ENCODE data around the gene HERC4. TPM values are rescaled to one million over a fixed set of nuclear protein-coding genes. Genes with fewer than 3 reads are reported as not detected.

HERC4 gene
- total and polyA plus RNA-seq, 9 of the 15 experiments (the other 6 are each of a cell fraction or from before 2014, with no cell fraction given), result 12.5 to 33.5 (median 22.8) TPM

DNA sequence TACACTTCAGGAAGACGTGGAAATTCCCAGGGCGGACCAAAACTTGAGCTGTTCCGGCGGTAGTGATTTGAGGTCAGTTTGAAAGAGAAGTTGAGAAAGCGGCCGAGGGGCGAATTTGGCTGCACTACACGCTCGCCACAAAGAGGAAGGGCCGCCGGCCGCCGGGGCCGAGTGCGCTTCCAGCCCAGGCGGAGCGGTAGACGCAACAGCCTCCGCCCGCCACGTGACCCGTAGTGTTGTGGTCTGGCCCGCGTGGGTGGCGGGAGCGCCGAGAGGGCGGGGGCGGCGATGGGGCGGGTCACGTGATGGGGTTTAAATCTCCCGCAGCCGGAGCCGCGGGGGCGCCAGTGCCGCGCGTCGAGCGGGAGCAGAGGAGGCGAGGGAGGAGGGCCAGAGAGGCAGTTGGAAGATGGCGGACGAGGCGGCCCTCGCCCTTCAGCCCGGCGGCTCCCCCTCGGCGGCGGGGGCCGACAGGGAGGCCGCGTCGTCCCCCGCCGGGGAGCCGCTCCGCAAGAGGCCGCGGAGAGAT is 190.7 kb downstream of the HERC4 start, which contains the start of gene SIRT1 (continued):
- TF ChIP-seq TGIF2 (CRISPR knock-in tag; IDR thresholded peaks at IDR 0.05), result no peak; the same call in 1 of the 2 replicates
- no peak for TF ChIP-seq CBX2 (IDR thresholded peaks at IDR 0.05; ENCODE audit: insufficient read depth, low read length, poor library complexity, severe bottlenecking)
- TF ChIP-seq, protein P1, sequence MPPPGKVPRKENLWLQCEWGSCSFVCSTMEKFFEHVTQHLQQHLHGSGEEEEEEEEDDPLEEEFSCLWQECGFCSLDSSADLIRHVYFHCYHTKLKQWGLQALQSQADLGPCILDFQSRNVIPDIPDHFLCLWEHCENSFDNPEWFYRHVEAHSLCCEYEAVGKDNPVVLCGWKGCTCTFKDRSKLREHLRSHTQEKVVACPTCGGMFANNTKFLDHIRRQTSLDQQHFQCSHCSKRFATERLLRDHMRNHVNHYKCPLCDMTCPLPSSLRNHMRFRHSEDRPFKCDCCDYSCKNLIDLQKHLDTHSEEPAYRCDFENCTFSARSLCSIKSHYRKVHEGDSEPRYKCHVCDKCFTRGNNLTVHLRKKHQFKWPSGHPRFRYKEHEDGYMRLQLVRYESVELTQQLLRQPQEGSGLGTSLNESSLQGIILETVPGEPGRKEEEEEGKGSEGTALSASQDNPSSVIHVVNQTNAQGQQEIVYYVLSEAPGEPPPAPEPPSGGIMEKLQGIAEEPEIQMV (tag; conservative IDR thresholded peaks at IDR 0.05; ENCODE audit: low read depth), result no peak
- no peak for TF ChIP-seq ZNF324 (CRISPR knock-in tag; IDR thresholded peaks at IDR 0.05)
- no peak for TF ChIP-seq PTBP1 (IDR thresholded peaks at IDR 0.05; ENCODE audit: low read depth, low read length)
- TF ChIP-seq PCBP1 (IDR thresholded peaks at IDR 0.05; ENCODE audit: low read depth, low read length, poor library complexity, severe bottlenecking), result no peak
- TF ChIP-seq STAT5B (CRISPR knock-in tag; IDR thresholded peaks at IDR 0.05), result no peak
- no peak for TF ChIP-seq SAFB2 (IDR thresholded peaks at IDR 0.05; ENCODE audit: borderline replicate concordance, low read depth, low read length, severe bottlenecking)
- TF ChIP-seq FOXA1 (IDR thresholded peaks at IDR 0.05; ENCODE audit: borderline replicate concordance), result no peak
- peak; percentile 77 for TF ChIP-seq FOSL1 (tag; conservative IDR thresholded peaks at IDR 0.05)
- peak; percentile 98 for TF ChIP-seq RBFOX2 (IDR thresholded peaks at IDR 0.05; ENCODE audit: low read depth, low read length)
- TF ChIP-seq GABPB2 (CRISPR knock-in tag; conservative IDR thresholded peaks at IDR 0.05), result no peak
- TF ChIP-seq TAF1 (IDR thresholded peaks at IDR 0.05; ENCODE audit: control insufficient read depth, extremely low read depth, insufficient read depth, low read length, severe bottlenecking), result peak; percentile 95
- no peak for TF ChIP-seq HDAC6 (IDR thresholded peaks at IDR 0.05; ENCODE audit: low read depth, low read length)
- TF ChIP-seq, protein P2, sequence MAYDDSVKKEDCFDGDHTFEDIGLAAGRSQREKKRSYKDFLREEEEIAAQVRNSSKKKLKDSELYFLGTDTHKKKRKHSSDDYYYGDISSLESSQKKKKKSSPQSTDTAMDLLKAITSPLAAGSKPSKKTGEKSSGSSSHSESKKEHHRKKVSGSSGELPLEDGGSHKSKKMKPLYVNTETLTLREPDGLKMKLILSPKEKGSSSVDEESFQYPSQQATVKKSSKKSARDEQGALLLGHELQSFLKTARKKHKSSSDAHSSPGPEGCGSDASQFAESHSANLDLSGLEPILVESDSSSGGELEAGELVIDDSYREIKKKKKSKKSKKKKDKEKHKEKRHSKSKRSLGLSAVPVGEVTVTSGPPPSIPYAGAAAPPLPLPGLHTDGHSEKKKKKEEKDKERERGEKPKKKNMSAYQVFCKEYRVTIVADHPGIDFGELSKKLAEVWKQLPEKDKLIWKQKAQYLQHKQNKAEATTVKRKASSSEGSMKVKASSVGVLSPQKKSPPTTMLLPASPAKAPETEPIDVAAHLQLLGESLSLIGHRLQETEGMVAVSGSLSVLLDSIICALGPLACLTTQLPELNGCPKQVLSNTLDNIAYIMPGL (CRISPR knock-in tag; IDR thresholded peaks at IDR 0.05), result 0 out of 2 replicates have a peak, but pooled peaks have one; percentile 56
- TF ChIP-seq MTA1 (IDR thresholded peaks at IDR 0.05; ENCODE audit: borderline replicate concordance), result peak; percentile 30; the same call in 1 of the 2 replicates
- no peak for TF ChIP-seq SMC3 (conservative IDR thresholded peaks at IDR 0.05; ENCODE audit: insufficient read depth, low read depth, low read length)
- 0 out of 2 replicates have a peak, but pooled peaks have one; percentile 24 for TF ChIP-seq DIDO1 (tag; IDR thresholded peaks at IDR 0.05; ENCODE audit: low read depth)
- TF ChIP-seq, protein P3, sequence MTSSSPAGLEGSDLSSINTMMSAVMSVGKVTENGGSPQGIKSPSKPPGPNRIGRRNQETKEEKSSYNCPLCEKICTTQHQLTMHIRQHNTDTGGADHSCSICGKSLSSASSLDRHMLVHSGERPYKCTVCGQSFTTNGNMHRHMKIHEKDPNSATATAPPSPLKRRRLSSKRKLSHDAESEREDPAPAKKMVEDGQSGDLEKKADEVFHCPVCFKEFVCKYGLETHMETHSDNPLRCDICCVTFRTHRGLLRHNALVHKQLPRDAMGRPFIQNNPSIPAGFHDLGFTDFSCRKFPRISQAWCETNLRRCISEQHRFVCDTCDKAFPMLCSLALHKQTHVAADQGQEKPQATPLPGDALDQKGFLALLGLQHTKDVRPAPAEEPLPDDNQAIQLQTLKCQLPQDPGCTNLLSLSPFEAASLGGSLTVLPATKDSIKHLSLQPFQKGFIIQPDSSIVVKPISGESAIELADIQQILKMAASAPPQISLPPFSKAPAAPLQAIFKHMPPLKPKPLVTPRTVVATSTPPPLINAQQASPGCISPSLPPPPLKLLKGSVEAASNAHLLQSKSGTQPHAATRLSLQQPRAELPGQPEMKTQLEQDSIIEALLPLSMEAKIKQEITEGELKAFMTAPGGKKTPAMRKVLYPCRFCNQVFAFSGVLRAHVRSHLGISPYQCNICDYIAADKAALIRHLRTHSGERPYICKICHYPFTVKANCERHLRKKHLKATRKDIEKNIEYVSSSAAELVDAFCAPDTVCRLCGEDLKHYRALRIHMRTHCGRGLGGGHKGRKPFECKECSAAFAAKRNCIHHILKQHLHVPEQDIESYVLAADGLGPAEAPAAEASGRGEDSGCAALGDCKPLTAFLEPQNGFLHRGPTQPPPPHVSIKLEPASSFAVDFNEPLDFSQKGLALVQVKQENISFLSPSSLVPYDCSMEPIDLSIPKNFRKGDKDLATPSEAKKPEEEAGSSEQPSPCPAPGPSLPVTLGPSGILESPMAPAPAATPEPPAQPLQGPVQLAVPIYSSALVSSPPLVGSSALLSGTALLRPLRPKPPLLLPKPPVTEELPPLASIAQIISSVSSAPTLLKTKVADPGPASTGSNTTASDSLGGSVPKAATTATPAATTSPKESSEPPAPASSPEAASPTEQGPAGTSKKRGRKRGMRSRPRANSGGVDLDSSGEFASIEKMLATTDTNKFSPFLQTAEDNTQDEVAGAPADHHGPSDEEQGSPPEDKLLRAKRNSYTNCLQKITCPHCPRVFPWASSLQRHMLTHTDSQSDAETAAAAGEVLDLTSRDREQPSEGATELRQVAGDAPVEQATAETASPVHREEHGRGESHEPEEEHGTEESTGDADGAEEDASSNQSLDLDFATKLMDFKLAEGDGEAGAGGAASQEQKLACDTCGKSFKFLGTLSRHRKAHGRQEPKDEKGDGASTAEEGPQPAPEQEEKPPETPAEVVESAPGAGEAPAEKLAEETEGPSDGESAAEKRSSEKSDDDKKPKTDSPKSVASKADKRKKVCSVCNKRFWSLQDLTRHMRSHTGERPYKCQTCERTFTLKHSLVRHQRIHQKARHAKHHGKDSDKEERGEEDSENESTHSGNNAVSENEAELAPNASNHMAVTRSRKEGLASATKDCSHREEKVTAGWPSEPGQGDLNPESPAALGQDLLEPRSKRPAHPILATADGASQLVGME (CRISPR knock-in tag; IDR thresholded peaks at IDR 0.05), result 0 out of 2 replicates have a peak, but pooled peaks have one; percentile 17
